Body of pancreas (tissue), 4 donors: ENCODE results near the gene TUBA1A. TPM values are rescaled to one million over a fixed set of nuclear protein-coding genes. Genes with fewer than 3 reads are reported as not detected.
"Not testable (repeated sequence)": the region's sequence is repeated elsewhere in the genome, so short reads cannot be mapped to it uniquely, and the experiment has no call there.

Source experiments
- ATAC-seq: fragments of 150-250 bp; one replicate; pipeline ENCODE4 v1.9.1; 2016
- DNase-seq, 4 donors: peaks; one replicate each; pipeline ENCODE4 v3.0.0-alpha.2; 2019
- H3K27ac ChIP-seq, 4 donors: fragments of 200-600 bp; sonication (generic); 1 replicate in 3 of 4; 2 replicates in 1 of 4; pipeline versions ENCODE4 v1.5.1 to v1.6.1; 2016 to 2019; ENCODE audit warnings: mild to moderate bottlenecking in 1 of 4, mixed read lengths in 1 of 4, moderate library complexity in 1 of 4
- H3K27me3 ChIP-seq, 2 donors: fragments of 200-600 bp; sonication (generic); one replicate each; pipeline ENCODE4 v1.6.0; 2016; ENCODE audit warnings: mild to moderate bottlenecking in 1 of 2
- H3K36me3 ChIP-seq, 2 donors: fragments of 200-600 bp; sonication (generic); replicated peaks in 1 of 2; 2 replicates each; pipeline ENCODE4 v1.5.1; 2016; ENCODE audit warnings: low read depth in 2 of 2; ENCODE audit not compliant: insufficient read depth in 1 of 2
- H3K4me1 ChIP-seq: fragments of 200-600 bp; sonication (generic); one replicate; pipeline ENCODE4 v1.6.0; 2016
- H3K4me3 ChIP-seq, 2 donors: fragments of 200-600 bp; sonication (generic); 1 replicate in 1 of 2; 2 replicates in 1 of 2; pipeline ENCODE4 v1.5.1; 2016 to 2019
- H3K9me3 ChIP-seq, 3 donors: fragments of 200-600 bp; sonication (generic); 1 replicate in 2 of 3; 2 replicates in 1 of 3; pipeline ENCODE4 v1.5.1; 2016
- CTCF ChIP-seq, 7 experiments: fragments of 450-650 bp in 4 of 7; fragments of 200-600 bp in 3 of 7; sonication (generic) in 3 of 7; IDR thresholded peaks; one replicate each; pipeline ENCODE4 v1.5.1; 2016 to 2019; ENCODE audit warnings: antibody characterized with exemption in 7 of 7
- POLR2A ChIP-seq, 3 donors: fragments of 450-650 bp; IDR thresholded peaks; one replicate each; pipeline ENCODE4 v1.6.1; 2016; ENCODE audit warnings: antibody characterized with exemption in 3 of 3, mild to moderate bottlenecking in 2 of 3
- WGBS, 2 donors: methylation state at CpG; one replicate each; pipeline ENCODE4 v1.1.5; 2017; 5-methylcytosine and 5-hydroxymethylcytosine counted together
- intact Hi-C: fragments of 100-400 bp; cut with DNase I; formaldehyde crosslinking; loops from one replicate; pipeline ENCODE4 v1.15.1; 2023
- total RNA-seq, 2 donors: library from RNA; depleted of rRNA; stranded (reverse); fragments of >200 nt; gene quantifications; one replicate each; pipeline ENCODE4 v1.1.0, GENCODE V29; 2016

TUBA1A gene
- total RNA-seq, 2 donors from 2014 or later, result 36.6 to 44.5 TPM

GRCh38 chr12:49220972-49221371, 32.1 kb upstream of the TUBA1A start:
- DNase-seq, result no peak
- Histone ChIP-seq H3K36me3 (no peaks in the 10 kb centered on the region), H3K4me1 (no peaks in the 10 kb centered on the region), H3K27ac (no peak overlapping the region), H3K4me3 (no peak overlapping the region), H3K9me3 (no peaks in the 10 kb centered on the region), H3K27me3 (no peaks in the 10 kb centered on the region)
- WGBS, 2 donors, result 68 to 73% methylated on average over 4 of the region's 4 CpGs
- intact Hi-C loops, result no loop called here
- ATAC-seq, result no peak
- no peak for TF ChIP-seq POLR2A (IDR thresholded peaks at IDR 0.05)
- no peak for TF ChIP-seq CTCF (IDR thresholded peaks at IDR 0.05)

GRCh38 chr12:49219417-49220026, 30.6 kb upstream of the TUBA1A start:
- Histone ChIP-seq H3K4me3 (no peak overlapping the region), H3K27me3 (no peaks in the 10 kb centered on the region), H3K36me3 (no peaks in the 10 kb centered on the region), H3K9me3 (no peaks in the 10 kb centered on the region), H3K27ac (no peak overlapping the region), H3K4me1 (peaks cover 8% of the 10 kb centered on the region)
- ATAC-seq (no peak), DNase-seq (no peak)
- TF ChIP-seq POLR2A (IDR thresholded peaks at IDR 0.05), result no peak
- TF ChIP-seq CTCF (IDR thresholded peaks at IDR 0.05), result no peak
- intact Hi-C loops, result no loop called here
- WGBS, 2 donors, result 84 to 90% methylated on average over 11 of the region's 11 CpGs

- Histone ChIP-seq H3K4me1 (peaks cover 14% of the 10 kb centered on the region), H3K27me3 (no peaks in the 10 kb centered on the region), H3K9me3 (no peaks in the 10 kb centered on the region), H3K4me3 (no peak overlapping the region), H3K27ac (no peak overlapping the region), H3K36me3 (no peaks in the 10 kb centered on the region)
- DNase-seq, result no peak
- no peak for TF ChIP-seq POLR2A (IDR thresholded peaks at IDR 0.05)
- TF ChIP-seq CTCF (IDR thresholded peaks at IDR 0.05), result no peak
- intact Hi-C loops, result no loop called here
- WGBS, 2 donors, result 84 to 96% methylated on average over 7 to 9 of the region's 9 CpGs
- ATAC-seq, result no peak
Observed at GRCh38 chr12:49212572-49212971, 23.7 kb upstream of the TUBA1A start.

GRCh38 chr12:49210703-49211102, 21.8 kb upstream of the TUBA1A start:
- H3K9me3 ChIP-seq, H3K4me3 ChIP-seq, H3K27me3 ChIP-seq, ATAC-seq, DNase-seq, H3K27ac ChIP-seq, H3K36me3 ChIP-seq, intact Hi-C loops: not testable (repeated sequence)
- peaks cover 14% of the 10 kb centered on the region for H3K4me1 ChIP-seq
- 83 to 87% methylated on average over 7 of the region's 7 CpGs for WGBS, 2 donors

GRCh38 chr12:49208676-49209075, 19.8 kb upstream of the TUBA1A start:
- TF ChIP-seq CTCF (IDR thresholded peaks at IDR 0.05) (no peak), POLR2A (IDR thresholded peaks at IDR 0.05) (no peak)
- intact Hi-C loops, result no loop called here
- no peaks in the 10 kb centered on the region for H3K9me3 ChIP-seq

More at GRCh38 chr12:49208676-49209075, 19.8 kb upstream of the TUBA1A start:
- H3K4me3 ChIP-seq, result no peak overlapping the region
- H3K27ac ChIP-seq, result no peak overlapping the region
- no peak for ATAC-seq
- no peak for DNase-seq
- no peaks in the 10 kb centered on the region for H3K36me3 ChIP-seq
- no peaks in the 10 kb centered on the region for H3K4me1 ChIP-seq
- 73 to 86% methylated on average over 12 of the region's 12 CpGs for WGBS, 2 donors
- no peaks in the 10 kb centered on the region for H3K27me3 ChIP-seq
